T-helper 2 cell (primary cell): ENCODE measurements around the gene LEMD2.

ENCODE experiments used
- DNase-seq, 5 experiments: peaks; one replicate each; pipeline versions ENCODE4 v3.0.0 to v3.0.0-alpha.2; 2012 to 2022

The LEMD2 gene

DNA sequence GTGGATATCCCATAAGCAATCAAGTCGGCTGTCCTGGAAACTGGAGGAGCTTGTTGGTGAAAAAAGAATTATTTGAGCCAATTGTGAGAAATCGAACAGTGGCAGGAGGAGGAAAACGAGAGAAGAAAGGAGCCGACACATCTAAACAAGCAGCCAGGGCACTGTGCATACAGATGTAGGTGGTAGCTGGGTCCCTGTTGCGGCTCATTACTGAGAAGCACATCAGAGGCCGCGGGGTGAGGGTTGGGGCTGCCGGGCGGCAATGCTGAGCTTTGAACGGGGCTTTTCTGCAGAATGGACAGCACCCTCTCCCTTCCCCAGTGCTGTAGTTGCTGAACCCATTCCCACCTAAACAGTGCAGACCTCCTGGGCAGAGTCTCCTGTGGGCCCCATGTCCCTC is 4.1 kb upstream of the LEMD2 start:
- no peak for DNase-seq

- no peak for DNase-seq
Observed at GRCh38 chr6:33791620-33792019, 2.7 kb upstream of the LEMD2 start.

DNA sequence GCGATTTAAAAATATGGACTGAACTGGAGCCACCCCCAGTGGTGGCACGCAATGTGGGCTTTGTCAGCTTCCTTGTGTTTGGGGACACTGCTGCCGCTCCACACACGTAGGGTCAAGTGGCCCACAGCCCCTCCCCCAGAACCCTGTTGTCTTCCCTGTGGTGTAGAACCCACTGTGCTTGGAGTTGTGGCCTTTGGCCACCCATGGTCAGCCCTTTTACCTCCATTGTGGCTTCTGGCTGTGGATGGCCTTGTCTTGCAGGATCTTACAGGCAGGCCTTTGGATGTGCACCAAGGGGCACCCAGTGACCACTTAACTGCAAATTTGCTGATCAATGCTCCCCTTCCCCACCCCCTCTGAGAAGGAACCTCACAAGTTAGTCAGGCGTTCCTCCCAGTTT is 2.0 kb upstream of the LEMD2 start:
- no peak for DNase-seq

- no peak for DNase-seq
Observed at GRCh38 chr6:33790379-33790778, 1.4 kb upstream of the LEMD2 start.

- no peak for DNase-seq
Observed at GRCh38 chr6:33789550-33789895, 593 bp upstream of the LEMD2 start.

DNA sequence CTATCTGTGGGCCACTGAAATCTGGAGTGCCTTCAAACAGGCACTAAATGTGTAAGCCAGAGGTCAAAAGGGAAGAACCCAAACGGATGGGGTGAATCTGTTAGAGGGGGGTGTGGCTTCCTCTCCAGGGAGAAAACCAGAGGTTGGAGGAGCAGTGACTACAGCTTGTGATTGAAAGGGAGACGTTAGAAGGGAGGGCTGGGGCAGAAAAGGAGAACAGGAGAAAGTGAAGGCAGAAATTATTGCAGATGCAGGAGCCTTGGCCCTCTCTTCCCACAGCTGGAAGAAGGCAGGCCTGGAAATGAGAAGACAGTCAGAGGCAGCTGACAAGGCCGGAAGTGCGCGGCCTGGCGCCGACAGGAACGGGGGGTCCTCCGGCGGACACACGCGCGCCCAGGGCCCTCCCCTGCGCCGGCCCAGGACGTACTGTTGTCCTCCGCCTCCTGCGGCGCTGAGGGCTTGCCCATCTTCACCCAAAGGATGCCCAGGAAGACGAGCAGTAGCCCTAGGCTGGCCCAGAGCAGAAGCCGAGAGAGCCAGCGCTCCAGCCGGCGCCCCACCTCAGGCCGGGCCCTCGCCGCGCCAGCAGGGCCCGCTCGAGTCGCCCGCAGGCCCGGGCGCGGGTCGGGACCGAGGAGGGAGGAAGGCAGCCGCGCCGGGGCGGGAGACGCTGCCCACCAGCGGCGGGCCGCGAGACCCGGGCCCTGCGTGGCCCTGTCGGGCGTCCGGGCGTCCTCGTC is 806 bp downstream of the LEMD2 start:
- peak; percentile 21 to 79 (median 39) for DNase-seq

DNA sequence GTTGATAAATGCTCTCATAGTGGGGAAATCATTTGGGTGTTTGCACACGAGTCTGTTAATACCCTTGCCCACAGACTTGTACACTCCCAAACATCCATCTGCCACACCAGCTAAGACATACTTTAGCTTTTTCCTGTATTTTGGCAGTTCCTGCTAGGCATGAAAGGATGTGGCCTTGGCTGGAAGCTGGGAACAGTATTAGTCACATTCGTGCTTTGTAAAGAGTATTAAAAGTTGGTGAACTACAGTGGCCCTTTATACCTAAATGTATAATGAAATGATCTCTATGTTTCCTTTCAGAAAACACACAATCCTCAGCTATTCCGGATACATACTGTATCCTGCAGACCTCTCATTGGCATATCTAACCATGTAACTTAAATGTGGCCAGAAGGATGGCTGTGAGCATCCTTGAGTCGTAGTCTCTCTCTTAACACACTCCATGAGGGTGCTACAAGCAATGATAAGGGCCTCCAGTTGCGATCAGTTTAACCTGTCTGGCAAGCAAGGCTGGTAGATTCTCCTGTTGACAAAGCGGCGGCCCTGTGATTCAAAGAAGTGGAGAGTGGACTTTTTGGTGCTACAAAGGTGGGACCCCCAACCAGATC is 1.5 kb downstream of the LEMD2 start:
- no peak for DNase-seq

DNA sequence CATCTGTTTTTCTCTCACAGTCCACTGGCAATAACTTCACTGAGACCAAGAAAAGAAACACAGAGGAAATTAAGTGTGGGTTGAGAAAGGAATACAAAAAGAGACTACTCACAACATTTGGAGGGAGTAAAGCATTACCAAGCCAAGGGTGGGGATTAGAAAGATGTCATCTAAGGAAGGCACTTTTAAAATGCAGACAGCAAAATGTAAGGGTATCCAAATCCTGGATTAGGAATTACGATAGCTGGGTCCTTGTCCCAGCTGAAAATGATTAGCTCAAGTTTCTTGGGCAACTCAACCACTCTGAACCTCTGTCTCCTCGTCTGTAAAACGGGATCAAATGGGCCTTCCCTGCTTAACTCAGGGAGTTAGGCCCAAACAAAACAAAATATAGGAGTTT is 2.2 kb downstream of the LEMD2 start:
- no peak for DNase-seq

- no peak for DNase-seq
Observed at GRCh38 chr6:33785778-33786177, 3.2 kb downstream of the LEMD2 start.

DNA sequence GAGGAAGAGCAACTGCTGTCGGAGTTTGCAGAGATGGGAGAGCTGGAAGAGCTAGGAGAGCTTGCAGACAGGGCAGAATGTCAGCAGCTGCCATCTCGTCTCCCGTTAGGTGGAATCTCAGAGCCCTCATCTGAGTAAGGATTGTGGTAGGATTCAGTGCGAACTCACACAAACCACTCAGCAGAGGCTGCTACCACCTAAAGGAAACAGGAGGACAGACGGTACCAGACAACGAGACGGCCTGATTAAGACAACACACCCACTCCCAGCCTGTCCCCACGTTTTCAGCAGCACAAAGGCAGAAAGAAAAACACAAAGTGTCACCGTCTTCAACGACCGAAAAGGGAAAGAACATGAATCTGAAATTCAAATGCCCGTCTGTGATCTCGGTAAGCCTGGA is 4.1 kb downstream of the LEMD2 start:
- no peak for DNase-seq

DNA sequence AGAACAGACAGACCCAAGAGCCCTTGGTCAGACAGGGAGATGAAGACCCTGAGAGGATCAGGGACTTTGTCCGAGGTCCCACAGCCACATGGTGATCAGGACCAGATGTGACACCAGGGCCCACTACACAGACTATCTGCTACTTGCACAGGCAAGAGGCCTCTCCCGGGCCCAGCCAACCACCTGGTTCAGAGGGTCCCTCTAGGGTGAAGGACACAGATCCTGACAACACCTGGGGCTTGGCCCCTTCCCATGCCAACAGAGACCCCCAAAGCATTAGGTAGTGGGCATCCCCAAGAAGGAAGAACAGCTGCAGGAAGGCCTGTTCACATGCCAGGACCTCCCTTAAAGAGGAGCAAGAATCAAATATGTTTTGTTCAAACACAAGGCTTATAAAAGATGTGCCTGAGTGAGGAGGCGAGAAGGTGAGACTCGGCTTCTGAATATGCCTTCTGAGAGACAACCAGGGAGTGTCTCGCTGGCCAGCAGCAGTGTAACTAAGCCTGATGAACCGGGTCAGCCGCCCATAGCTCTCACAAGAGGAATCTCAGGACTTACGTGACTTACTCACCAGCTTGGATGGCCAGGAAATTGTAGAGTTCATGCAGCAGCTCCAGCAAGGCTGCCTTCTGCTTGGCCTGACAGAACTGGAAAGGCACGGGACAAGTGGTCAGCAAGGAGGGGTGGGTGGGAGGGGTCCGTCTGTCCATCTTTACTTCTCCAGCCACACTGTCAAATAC is 5.0 kb downstream of the LEMD2 start:
- DNase-seq = no peak

- DNase-seq = no peak
Observed at GRCh38 chr6:33782561-33782960, 6.4 kb downstream of the LEMD2 start.

GRCh38 chr6:33781131-33781975 is 7.6 kb downstream of the LEMD2 start:
- no peak for DNase-seq

DNA sequence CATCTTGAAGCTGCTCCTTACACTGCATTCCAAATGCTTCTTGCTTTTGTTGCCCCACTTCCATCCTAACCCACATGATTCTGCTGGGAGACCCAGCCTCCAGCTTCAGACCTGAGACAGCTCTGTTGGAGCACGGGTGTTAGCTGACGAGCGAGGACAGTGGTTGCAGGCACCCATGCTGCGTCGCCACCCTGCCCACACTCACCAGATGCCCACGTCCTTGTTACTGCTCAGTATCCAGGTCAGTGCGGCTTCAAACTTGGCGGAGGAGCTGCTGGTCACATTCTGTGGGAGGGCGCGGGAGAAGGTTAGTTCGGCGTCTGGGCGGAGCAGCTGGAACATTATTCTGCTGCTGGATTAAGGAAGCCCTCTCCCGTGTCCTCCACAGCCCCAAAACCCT is 9.0 kb downstream of the LEMD2 start:
- DNase-seq = no peak

GRCh38 chr6:33779290-33779689 is 9.6 kb downstream of the LEMD2 start:
- DNase-seq = no peak

DNA sequence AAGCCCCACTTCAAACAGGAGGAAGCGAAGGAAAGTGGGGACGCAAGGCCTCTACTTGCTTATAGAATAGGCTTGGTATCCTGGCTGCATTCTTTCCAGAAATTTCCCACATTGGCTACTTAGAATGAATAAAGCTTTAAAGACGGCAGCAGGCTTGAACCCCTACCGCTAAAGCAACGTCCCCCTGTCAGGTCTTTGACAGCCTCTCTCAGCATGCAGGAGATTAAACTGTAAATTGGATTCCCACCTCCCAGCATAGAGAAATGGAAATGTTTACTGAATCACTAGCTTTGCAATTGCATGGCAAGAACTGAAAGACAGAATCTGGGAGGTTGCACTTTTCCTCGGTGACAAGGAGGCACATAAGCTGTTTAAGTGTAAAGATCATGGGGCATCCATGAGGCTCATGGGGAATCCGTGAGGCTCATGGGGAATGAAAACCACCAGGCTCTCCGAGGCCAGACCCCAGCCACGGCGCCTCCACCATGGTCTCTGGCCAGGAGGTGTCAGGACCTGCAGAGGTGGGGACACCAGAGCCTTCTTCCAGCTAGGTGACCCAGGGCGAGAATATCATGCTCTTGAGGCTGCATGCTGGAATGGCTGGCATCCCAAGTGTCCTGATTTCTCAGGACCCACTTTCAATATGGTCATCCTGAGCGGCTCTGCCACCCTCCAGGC is 10.3 kb downstream of the LEMD2 start:
- DNase-seq = no peak

DNA sequence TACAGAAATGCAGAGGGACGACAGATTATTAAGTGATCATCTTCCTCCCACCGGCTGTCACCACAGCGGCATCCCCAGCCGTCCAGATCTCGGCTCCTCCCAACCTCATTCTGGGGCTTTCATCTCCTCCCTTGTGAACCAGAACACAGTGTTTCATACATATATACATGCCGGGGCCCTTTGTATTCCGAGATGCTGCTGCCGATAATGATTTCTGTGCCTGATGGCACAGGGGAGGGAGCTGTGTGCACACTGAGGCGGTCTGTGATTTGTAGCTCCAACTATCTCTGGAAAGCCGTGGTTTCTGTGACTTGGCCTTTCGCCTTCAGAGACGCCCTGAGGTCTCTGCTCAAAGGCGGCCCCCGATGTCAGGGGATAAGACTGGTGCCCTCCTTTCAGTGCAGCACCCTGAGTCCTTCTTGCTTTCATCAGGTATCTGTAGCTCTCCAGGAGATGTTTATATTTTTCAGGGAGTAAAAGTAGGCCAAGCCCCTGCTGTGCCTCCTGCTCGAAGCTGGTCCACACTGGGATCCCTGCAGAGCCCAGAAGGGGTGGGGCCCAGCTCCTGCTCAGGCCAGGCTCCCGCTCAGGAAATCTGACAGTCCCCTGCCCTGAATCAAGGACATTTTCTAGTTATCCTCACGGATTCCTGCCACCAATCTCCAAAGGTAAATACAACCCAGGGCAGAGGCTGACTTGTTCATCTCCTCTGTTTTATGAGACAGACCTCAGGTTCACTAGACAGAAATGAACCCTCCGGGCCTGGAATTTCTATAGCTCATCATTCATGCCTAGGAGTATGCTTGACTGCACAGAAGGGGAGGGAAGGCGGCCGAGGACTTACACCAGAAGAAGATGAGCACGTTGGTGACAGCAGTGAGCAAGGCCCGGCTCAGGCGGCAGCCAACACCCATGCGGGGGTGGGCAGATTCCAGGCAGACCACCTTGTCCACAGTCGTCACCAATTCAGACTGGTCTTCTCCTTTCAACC is 11.2 kb downstream of the LEMD2 start:
- no peak for DNase-seq

DNA sequence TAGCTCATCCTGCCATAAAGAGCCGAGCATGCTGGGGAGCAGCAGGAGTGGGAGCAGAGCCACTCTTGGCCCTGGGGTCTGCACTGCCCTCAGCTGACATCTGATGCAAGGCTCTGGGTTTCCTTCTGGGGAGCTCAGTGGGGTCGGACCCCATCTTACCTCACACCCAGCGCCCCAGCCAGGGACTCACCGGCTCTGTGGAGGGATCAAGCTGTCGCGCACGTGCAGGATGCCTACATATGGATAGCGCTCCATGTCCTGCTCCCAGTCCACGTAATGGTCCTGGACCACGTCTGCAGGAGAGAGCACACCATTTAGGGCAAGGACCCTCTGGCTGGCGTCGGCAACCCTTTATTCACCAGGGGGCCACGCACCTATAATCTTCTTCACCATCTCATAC is 12.2 kb downstream of the LEMD2 start:
- DNase-seq = no peak

DNA sequence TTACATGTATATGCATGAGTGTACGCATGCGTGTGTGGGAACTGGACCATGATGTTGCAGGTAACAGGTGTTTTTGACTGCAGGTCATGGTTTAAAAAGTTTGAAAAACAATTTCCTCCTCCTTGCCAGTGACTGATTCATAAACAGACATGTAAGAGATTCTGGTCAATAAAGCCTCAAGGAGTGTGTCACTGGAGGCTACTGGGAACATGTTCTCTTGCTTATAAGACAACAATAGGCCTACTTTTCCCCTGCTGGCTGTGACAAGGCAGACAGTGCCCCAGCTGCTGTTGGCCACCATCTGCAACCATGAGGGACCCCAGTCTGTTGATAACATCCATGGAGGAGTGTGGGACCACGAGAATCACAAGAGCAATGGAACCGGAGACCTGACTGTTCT is 12.7 kb downstream of the LEMD2 start:
- DNase-seq = no peak

DNA sequence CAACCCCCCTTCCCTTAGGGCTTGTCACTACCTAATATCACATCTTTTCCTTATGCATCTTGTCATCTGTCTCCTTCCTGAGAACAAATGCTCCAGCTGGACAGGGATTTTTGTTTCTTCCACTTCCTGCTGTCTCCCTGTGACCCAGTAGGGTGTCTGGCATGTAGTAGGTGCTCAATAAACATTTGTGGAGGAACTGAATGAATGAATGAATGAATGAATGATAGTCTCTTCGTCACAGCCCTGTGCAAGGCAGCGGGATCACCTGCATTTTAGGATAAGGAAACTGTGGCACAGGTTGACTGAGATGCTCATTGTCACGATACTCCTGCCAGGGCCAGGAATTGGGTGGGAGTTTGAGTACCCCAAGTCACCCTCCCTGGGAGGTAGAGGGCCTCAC is 14.2 kb downstream of the LEMD2 start:
- DNase-seq = no peak

DNA sequence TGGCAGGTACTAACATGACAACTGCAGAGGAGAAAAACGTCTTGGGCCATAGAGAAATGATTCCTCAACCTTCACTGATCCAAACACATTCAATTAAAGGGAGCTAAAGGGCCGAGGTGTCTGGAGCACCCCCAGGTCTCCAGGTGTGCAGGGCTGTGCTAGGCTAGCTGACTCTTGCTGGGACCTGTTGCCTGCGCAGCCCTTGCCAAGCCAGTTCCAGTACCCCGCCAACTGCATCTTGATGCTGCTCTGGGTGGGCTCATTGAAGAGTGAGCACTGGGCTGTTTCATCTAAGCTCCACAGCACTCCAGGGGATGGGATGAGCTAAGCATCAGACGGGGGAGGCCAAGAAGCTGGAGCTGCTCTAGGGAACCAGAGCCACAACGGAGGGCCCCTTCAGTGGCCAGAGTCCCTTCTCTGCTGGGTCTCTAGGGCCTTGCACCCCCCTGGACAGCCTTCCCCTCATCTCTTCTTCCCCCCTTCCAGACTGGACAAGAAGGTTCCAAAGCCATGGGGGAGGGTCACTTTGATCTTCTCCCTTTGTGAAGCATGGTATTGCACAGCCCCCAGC is 15.9 kb downstream of the LEMD2 start:
- DNase-seq = no peak
